Ascending aorta (tissue), 2 donors: ENCODE results near the gene ZC3H18. TPM values are rescaled to one million over a fixed set of nuclear protein-coding genes. Genes with fewer than 3 reads are reported as not detected.

Experiments used
- DNase-seq, 2 donors: peaks; one replicate each; pipeline ENCODE4 v3.0.0-alpha.2; 2019; ENCODE audit warnings: low spot score in 2 of 2
- H3K27ac ChIP-seq, 2 donors: fragments of 200-600 bp; sonication (generic); one replicate each; pipeline ENCODE4 v1.5.1; 2016 to 2017; ENCODE audit warnings: mild to moderate bottlenecking in 1 of 2
- H3K27me3 ChIP-seq: fragments of 200-600 bp; sonication (generic); one replicate; pipeline ENCODE4 v1.5.1; 2017
- H3K36me3 ChIP-seq, 2 donors: fragments of 200-600 bp; sonication (generic); one replicate each; pipeline ENCODE4 v1.5.1; 2016
- H3K4me1 ChIP-seq, 2 donors: fragments of 200-600 bp; sonication (generic); one replicate each; pipeline ENCODE4 v1.5.1; 2016 to 2017; ENCODE audit warnings: mild to moderate bottlenecking in 1 of 2
- H3K4me3 ChIP-seq, 2 donors: fragments of 200-600 bp; sonication (generic); one replicate each; pipeline ENCODE4 v1.5.1; 2016 to 2017; ENCODE audit warnings: mild to moderate bottlenecking in 1 of 2
- H3K9me3 ChIP-seq, 2 donors: fragments of 200-600 bp; sonication (generic); one replicate each; pipeline ENCODE4 v1.5.1; 2016
- intact Hi-C: fragments of 100-400 bp; cut with DNase I; formaldehyde crosslinking; loops from one replicate; pipeline ENCODE4 v1.15.1; 2023
- total RNA-seq: library from RNA; depleted of rRNA; stranded (reverse); fragments of >200 nt; gene quantifications from one replicate; pipeline ENCODE4 v1.1.0, GENCODE V29; 2016
- TF ChIP-seq, protein P1 (sequence below), 3 experiments: fragments of 200-600 bp in 2 of 3; fragments of 450-650 bp in 1 of 3; sonication (generic) in 2 of 3; IDR thresholded peaks; one replicate each; pipeline ENCODE4 v1.5.1; 2016 to 2019; ENCODE audit warnings: antibody characterized with exemption in 3 of 3, mild to moderate bottlenecking in 1 of 3, moderate library complexity in 1 of 3

The ZC3H18 gene
- total RNA-seq, 1 donor from 2014 or later, result 36.3 TPM

DNA sequence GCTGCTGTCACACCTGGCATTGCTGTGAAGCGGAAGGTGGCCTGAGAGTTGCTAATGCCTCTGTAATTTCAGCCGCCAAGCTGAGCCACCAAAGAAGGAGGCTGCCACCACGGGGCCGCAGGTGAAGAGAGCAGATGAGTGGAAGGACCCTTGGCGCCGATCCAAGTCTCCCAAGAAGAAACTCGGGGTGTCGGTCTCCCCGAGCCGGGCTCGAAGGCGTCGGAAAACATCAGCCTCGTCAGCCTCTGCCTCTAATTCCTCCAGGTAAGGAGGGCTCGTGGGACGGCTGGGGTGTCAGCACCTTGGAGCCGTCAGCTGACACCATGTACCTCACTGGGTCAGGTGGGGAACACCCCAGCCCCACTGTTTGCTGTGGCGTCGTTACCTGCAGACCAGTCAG, 51.9 kb downstream of the ZC3H18 start:
- TF ChIP-seq, protein P1, sequence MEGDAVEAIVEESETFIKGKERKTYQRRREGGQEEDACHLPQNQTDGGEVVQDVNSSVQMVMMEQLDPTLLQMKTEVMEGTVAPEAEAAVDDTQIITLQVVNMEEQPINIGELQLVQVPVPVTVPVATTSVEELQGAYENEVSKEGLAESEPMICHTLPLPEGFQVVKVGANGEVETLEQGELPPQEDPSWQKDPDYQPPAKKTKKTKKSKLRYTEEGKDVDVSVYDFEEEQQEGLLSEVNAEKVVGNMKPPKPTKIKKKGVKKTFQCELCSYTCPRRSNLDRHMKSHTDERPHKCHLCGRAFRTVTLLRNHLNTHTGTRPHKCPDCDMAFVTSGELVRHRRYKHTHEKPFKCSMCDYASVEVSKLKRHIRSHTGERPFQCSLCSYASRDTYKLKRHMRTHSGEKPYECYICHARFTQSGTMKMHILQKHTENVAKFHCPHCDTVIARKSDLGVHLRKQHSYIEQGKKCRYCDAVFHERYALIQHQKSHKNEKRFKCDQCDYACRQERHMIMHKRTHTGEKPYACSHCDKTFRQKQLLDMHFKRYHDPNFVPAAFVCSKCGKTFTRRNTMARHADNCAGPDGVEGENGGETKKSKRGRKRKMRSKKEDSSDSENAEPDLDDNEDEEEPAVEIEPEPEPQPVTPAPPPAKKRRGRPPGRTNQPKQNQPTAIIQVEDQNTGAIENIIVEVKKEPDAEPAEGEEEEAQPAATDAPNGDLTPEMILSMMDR (IDR thresholded peaks at IDR 0.05), result no peak
- H3K27ac ChIP-seq, result no peak overlapping the region
- H3K4me1 ChIP-seq, result no peaks in the 10 kb centered on the region
- H3K27me3 ChIP-seq, result no peaks in the 10 kb centered on the region
- peaks cover 58 to 69% of the 10 kb centered on the region in 2 donors for H3K36me3 ChIP-seq
- intact Hi-C loops, result no loop called here
- no peaks in the 10 kb centered on the region for H3K9me3 ChIP-seq
- DNase-seq, result no peak
- no peak overlapping the region for H3K4me3 ChIP-seq

GRCh38 chr16:88622866-88623265, 52.7 kb downstream of the ZC3H18 start:
- TF ChIP-seq, protein P1 (IDR thresholded peaks at IDR 0.05), result no peak
- Histone ChIP-seq H3K36me3 (peaks cover 58 to 74% of the 10 kb centered on the region in 2 donors), H3K27ac (no peak overlapping the region), H3K9me3 (no peaks in the 10 kb centered on the region), H3K4me3 (no peak overlapping the region), H3K4me1 (no peaks in the 10 kb centered on the region), H3K27me3 (no peaks in the 10 kb centered on the region)
- DNase-seq, result no peak
- intact Hi-C loops, result no loop called here

GRCh38 chr16:88623858-88624257, 53.7 kb downstream of the ZC3H18 start:
- Histone ChIP-seq H3K36me3 (peaks cover 66 to 75% of the 10 kb centered on the region in 2 donors), H3K27me3 (no peaks in the 10 kb centered on the region), H3K9me3 (no peaks in the 10 kb centered on the region), H3K4me3 (no peak overlapping the region), H3K27ac (no peak overlapping the region), H3K4me1 (no peaks in the 10 kb centered on the region)
- intact Hi-C loops, result no loop called here
- DNase-seq, result no peak
- TF ChIP-seq, protein P1 (IDR thresholded peaks at IDR 0.05), result no peak

GRCh38 chr16:88624481-88624880, 54.3 kb downstream of the ZC3H18 start:
- intact Hi-C loops, result no loop called here
- H3K4me3 ChIP-seq, result no peak overlapping the region
- no peaks in the 10 kb centered on the region for H3K27me3 ChIP-seq
- H3K4me1 ChIP-seq, result no peaks in the 10 kb centered on the region
- no peak overlapping the region for H3K27ac ChIP-seq
- no peaks in the 10 kb centered on the region for H3K9me3 ChIP-seq
- TF ChIP-seq, protein P1 (IDR thresholded peaks at IDR 0.05), result no peak
- peaks cover 71 to 77% of the 10 kb centered on the region in 2 donors for H3K36me3 ChIP-seq
- no peak for DNase-seq

GRCh38 chr16:88624977-88625576, 54.9 kb downstream of the ZC3H18 start:
- Histone ChIP-seq H3K4me3 (no peak overlapping the region), H3K4me1 (no peaks in the 10 kb centered on the region), H3K27me3 (no peaks in the 10 kb centered on the region), H3K27ac (no peak overlapping the region), H3K36me3 (peaks cover 77 to 81% of the 10 kb centered on the region in 2 donors), H3K9me3 (no peaks in the 10 kb centered on the region)
- intact Hi-C loops, result no loop called here
- TF ChIP-seq, protein P1 (IDR thresholded peaks at IDR 0.05), result no peak
- no peak for DNase-seq

DNA sequence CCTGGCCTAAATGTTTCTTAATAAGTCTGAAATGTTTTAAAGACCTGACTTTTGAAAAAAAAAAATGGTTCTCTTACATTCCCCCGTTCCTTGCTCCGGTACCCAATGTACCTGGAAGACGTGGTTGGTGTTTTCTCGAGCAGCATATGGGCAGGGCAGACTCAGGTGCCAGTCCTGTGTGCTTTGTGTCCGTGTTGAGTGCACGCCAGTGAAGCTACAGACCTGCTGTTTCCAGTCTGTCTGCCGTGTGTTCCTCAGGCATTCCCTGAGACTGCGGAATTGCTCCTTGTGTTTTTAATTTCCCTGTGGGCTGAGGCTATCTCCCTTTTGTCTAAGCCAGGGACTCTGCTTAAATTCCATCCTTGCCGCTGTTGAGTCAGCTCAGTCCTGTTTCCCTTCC, 56.4 kb downstream of the ZC3H18 start:
- no peaks in the 10 kb centered on the region for H3K27me3 ChIP-seq
- DNase-seq, result no peak
- no peak overlapping the region for H3K27ac ChIP-seq
- TF ChIP-seq, protein P1 (IDR thresholded peaks at IDR 0.05), result no peak
- intact Hi-C loops, result no loop called here
- peaks cover 90 to 96% of the 10 kb centered on the region in 2 donors for H3K36me3 ChIP-seq
- H3K9me3 ChIP-seq, result no peaks in the 10 kb centered on the region
- no peaks in the 10 kb centered on the region for H3K4me1 ChIP-seq
- no peak overlapping the region for H3K4me3 ChIP-seq
